Measurements from ENCODE around the gene MMP23B. TPM values are rescaled to one million over a fixed set of nuclear protein-coding genes. Genes with fewer than 3 reads are reported as not detected.

Gene MMP23B
- total RNA-seq: 0.64 and 2.2 TPM in 2 replicates

GRCh38 chr1:1631782-1632420 is at the start of gene MMP23B:
TSS of gene MMP23B (plus strand) at chr1:1632173. CDS start at chr1:1632219, 46 bp downstream.

GRCh38 chr1:1599935-1600860 is 31.8 kb upstream of the MMP23B start, which contains the start of gene FNDC10:
TSS of gene FNDC10 (minus strand) at chr1:1600135. CDS start at chr1:1600015, 120 bp downstream.

GRCh38 chr1:1615256-1616044 is 16.5 kb upstream of the MMP23B start, which contains the start of gene MIB2:
TSS of gene MIB2 (plus strand) at chr1:1615500. CDS start at chr1:1623453, 7,953 bp downstream.

GRCh38 chr1:1658583-1659549 is 26.9 kb downstream of the MMP23B start, which contains the start of gene CDK11B:
TSS of gene CDK11B (minus strand) at chr1:1659004. CDS start at chr1:1657485, 1,519 bp downstream.

Other genes starting within 250 kb of the MMP23B start
- gene CCNL2, start 232.8 kb upstream of the MMP23B start, total RNA-seq: 75.2 and 80.1 TPM in 2 replicates
- 56.1 and 74.5 TPM in 2 replicates for gene MRPL20, start 224.9 kb upstream of the MMP23B start, total RNA-seq
- 11.6 and 15.1 TPM in 2 replicates for gene ANKRD65, start 210.9 kb upstream of the MMP23B start, total RNA-seq
- 13.0 and 14.1 TPM in 2 replicates for gene VWA1, start 196.5 kb upstream of the MMP23B start, total RNA-seq
- gene ATAD3C, start 182.5 kb upstream of the MMP23B start, total RNA-seq: not detected in 2 replicates
- gene ATAD3B, start 160.4 kb upstream of the MMP23B start, total RNA-seq: 13.0 and 22.4 TPM in 2 replicates
- gene ATAD3A, start 120.0 kb upstream of the MMP23B start, total RNA-seq: 25.2 and 41.0 TPM in 2 replicates
- gene TMEM240, start 91.5 kb upstream of the MMP23B start, total RNA-seq: not detected in 2 replicates
- gene SSU72, start 57.3 kb upstream of the MMP23B start, total RNA-seq: 90.4 and 95.9 TPM in 2 replicates
- gene FNDC10, start 32.0 kb upstream of the MMP23B start, total RNA-seq: 0.64 and 2.4 TPM in 2 replicates
- gene MIB2, start 16.7 kb upstream of the MMP23B start, total RNA-seq: 91.3 and 99.5 TPM in 2 replicates
- 3.8 and 4.1 TPM in 2 replicates for gene CDK11B, start 26.8 kb downstream of the MMP23B start, total RNA-seq
- 11.6 and 16.4 TPM in 2 replicates for gene SLC35E2B, start 60.6 kb downstream of the MMP23B start, total RNA-seq
- 3.4 and 14.2 TPM in 2 replicates for gene CDK11A, start 92.2 kb downstream of the MMP23B start, total RNA-seq
- 44.8 and 46.5 TPM in 2 replicates for gene NADK, start 146.3 kb downstream of the MMP23B start, total RNA-seq

Measured in tracheal epithelial cell (primary cell).